HG02970 (cell line): Measurements from ENCODE around the gene TFEC.

Source experiments
- ATAC-seq: cut with Tn5 transposase; IDR thresholded peaks from one replicate; pipeline ENCODE4 v1.9.1; 2021; ENCODE audit warnings: mild to moderate bottlenecking, moderate library complexity, moderate number of reproducible peaks; ENCODE audit not compliant: unreplicated experiment, low FRiP score

TFEC gene

GRCh38 chr7:115997221-115997620, 33.3 kb downstream of the TFEC start:
- ATAC-seq, result no peak

GRCh38 chr7:115995701-115996100, 34.9 kb downstream of the TFEC start:
- ATAC-seq, result no peak

- no peak for ATAC-seq
These were observed 42.2 kb downstream of the TFEC start for GRCh38 chr7:115988401-115988800.

GRCh38 chr7:115987486-115987885, 43.1 kb downstream of the TFEC start:
- no peak for ATAC-seq

DNA sequence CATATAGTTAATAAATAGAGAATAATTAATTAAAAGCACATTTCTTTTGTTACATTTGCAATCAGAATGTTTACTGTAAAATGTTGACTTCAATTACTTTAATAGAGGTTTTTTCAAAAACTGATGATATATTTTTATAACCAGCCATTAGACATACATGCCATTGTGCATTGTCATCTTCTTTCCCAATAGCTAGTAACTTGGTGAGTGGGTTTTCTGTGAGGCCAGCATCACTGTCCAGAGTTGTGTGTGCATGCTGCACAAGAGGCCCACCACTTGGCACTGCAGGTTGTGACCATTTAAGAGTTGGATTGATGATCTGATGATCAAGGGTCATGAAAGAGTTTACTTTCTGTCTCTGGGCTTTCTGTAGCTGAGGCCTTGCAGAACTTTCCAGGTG, 46.5 kb downstream of the TFEC start:
- no peak for ATAC-seq

- no peak for ATAC-seq
These were observed 50.4 kb downstream of the TFEC start for GRCh38 chr7:115980159-115980558.

DNA sequence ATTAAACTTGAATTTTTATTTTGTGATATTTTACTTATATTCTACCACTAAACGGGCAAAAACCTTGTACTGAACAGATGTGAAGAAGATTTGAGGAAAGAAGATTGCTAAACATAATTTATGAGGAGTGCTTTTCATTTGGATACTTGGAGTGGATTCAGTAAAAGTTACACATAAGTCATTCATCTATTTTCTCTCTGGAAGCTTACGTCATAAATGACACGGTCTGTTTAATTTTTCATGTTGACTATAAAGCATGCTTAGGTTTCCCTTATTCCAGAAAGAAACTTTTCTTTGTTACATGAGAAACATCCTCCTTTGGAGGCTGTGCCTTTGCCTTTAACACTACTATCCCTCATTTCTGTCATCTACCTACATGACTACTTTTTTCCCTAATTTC, 53.9 kb downstream of the TFEC start:
- no peak for ATAC-seq

DNA sequence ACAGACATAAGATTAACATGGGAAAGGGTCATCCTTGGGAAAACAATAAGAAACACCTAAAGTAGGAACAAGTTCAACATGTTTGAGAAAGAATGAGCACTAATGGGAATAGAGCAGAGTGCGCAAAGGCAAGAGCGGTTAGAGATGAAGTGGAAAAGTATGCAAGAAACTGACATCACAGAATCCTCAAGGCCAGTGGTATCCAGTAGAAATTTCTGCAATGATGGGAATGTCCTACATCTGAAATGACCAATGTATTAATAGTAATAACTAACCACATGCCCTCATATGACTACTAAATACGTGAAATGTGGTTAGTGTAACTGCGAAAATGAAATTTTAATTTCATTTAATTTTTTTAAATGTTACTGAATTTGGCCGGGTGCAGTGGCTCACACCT, 54.8 kb downstream of the TFEC start:
- no peak for ATAC-seq

- no peak for ATAC-seq
These were observed 57.2 kb downstream of the TFEC start for GRCh38 chr7:115973406-115973805.

- ATAC-seq, result no peak
These were observed 59.1 kb downstream of the TFEC start for GRCh38 chr7:115971506-115971905.

DNA sequence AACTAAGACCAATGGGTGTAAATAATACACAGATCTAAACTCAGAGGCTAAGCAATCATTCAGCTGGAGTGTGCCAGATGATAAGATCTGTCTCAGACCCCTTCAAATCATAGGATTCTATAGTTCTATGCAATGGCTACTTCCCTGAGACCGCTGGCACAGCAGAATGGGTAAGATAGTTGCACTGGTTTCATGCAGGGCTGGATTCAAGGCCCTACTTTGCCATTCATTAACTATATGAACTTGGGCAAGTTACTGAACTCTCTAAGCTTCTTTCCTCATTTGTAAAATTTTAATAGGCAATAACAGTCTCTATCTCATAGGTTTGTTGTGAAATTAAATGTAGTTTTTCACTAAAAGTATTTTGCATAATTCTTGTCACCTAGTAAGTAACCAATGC, 62.0 kb downstream of the TFEC start:
- no peak for ATAC-seq

DNA sequence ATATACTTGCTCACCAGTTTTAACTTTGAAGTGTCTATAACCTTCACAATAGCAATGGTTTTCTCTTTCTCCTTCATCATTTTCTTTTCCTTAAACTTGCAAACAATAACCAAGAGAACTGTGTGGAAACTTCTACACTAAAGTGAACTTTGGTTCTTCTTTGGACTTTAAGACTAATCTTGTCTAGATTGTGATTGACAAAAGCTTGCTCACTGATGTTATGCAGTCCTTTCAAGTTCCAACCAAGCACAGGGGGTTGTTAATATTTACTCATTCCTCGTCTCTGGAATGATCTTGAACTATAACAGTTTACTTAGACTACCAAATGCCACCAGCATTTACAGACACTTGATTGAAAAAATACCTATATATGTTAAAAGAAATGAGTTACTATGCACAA, 62.4 kb downstream of the TFEC start:
- ATAC-seq, result no peak

GRCh38 chr7:115965796-115966475, 64.6 kb downstream of the TFEC start:
- ATAC-seq, result no peak

GRCh38 chr7:115965236-115965635, 65.3 kb downstream of the TFEC start:
- no peak for ATAC-seq

DNA sequence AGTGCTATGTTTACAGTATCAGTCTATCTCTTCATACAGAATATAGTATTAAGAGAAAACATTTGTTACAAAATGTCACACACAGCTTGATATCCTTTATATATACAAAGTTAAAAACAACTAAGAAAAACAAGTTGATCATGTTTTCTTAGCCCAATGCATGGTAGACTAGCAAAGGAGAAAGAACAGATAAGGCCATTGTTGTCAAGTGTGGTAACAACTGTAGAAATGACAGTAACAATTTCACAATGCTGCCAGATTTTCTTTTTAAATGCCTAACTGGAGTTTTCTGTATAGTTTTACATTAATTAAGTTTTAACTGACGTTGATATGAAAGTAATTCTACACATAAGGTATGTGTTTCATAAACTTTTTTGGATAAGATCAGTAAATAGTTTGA, 65.8 kb downstream of the TFEC start:
- ATAC-seq, result no peak

GRCh38 chr7:115962340-115962739, 68.2 kb downstream of the TFEC start:
- ATAC-seq, result no peak

GRCh38 chr7:115953592-115954255, 76.8 kb downstream of the TFEC start:
- ATAC-seq, result no peak

DNA sequence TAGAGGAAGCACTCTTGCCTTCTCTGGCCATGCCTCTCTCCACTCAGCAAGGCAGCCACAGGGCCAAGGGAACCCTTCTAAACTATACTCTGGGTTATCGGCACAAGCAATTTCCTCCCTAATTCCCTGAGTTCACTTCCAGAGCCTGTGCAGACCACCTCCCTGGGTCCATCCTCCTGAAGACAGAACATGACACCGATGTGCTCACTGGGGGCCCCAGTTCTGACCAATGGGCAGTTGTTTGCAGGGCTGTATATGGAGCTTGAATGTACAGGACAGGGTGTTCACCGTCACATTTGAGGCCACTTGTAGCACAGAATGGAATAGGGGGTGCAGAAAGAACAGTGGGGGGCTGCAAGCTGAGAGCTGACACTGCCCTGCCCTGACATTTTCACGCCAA, 77.7 kb downstream of the TFEC start:
- ATAC-seq, result no peak

- ATAC-seq, result no peak
These were observed 79.0 kb downstream of the TFEC start for GRCh38 chr7:115951547-115951946.

- ATAC-seq, result no peak
These were observed 88.8 kb downstream of the TFEC start for GRCh38 chr7:115941703-115942268.

GRCh38 chr7:115940460-115941060, 90.0 kb downstream of the TFEC start:
- ATAC-seq, result no peak

- ATAC-seq, result no peak
These were observed 92.6 kb downstream of the TFEC start for GRCh38 chr7:115937960-115938359.
